Measurements from ENCODE around the gene MVB12B. TPM values are rescaled to one million over a fixed set of nuclear protein-coding genes. Genes with fewer than 3 reads are reported as not detected.

The MVB12B gene
- total RNA-seq, 1 donor from 2014 or later = 1.0 TPM

- intact Hi-C loops (cut with micrococcal nuclease) = no loop called here
These were observed 53.8 kb downstream of the MVB12B start for GRCh38 chr9:126380447-126380846.

- intact Hi-C loops (cut with micrococcal nuclease) = no loop called here
These were observed 54.6 kb downstream of the MVB12B start for GRCh38 chr9:126381195-126381594.

GRCh38 chr9:126383406-126384046 lies 56.9 kb downstream of the MVB12B start:
- intact Hi-C loops (cut with micrococcal nuclease) = no loop called here

- intact Hi-C loops (cut with micrococcal nuclease) = no loop called here
These were observed 58.3 kb downstream of the MVB12B start for GRCh38 chr9:126384926-126385325.

GRCh38 chr9:126386088-126386487 lies 59.5 kb downstream of the MVB12B start:
- intact Hi-C loops (cut with micrococcal nuclease) = no loop called here

GRCh38 chr9:126386776-126387175 lies 60.1 kb downstream of the MVB12B start:
- intact Hi-C loops (cut with micrococcal nuclease) = no loop called here

DNA sequence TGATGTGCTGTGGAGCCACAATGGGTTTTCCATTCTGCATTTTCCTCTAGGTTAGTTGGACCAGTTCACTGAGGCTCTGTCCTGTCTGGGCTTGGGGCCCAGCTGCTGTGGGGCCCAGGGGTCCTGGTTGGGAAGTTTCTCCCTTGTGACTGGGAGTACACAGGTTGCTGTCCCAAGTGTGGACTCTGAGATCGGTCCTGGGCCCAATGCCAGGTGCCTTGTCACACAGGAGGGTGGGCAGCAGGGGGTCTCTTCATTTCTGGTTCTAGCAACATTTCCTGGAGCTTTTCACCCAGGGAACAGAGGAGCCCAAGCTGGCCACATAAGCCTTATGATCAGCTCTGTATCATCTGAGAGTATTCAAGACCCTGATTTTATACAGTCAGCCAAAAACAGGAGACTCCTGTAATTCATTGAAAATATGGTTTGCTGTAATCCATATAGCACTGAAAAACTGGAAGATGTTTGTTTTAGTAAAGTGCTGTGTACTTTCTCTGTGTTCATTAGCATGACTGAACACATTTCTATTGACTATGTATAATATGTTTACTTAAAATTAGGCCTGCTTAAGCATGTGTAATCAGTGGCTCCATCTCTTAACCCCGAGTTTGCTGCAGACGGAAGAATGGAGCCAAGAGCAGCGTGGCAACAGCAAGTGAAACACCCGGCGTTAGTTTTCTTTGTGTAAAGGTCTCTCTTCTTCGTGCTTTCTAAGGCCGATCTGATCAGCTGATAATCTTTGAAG lies 62.5 kb downstream of the MVB12B start:
- intact Hi-C loops (cut with micrococcal nuclease) = no loop called here

DNA sequence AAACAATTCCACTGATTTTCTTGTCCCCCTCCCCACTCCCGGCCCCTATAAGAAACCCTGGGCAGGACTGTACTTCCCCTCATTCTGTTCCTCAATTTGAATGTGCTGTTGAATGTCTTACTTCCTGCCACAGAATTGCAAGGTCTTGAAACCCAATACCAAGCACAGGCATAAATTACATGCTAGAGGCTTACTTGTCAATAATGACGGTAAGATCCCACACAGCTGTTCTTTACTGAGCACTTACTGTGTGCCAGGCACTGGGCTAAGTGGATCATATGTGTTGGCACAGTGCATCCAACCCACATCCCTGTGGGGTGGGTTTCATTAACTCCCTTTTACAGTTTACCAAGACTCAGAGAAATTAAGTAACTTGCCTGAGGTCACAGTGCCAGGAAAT lies 63.4 kb downstream of the MVB12B start:
- intact Hi-C loops (cut with micrococcal nuclease) = no loop called here

GRCh38 chr9:126390923-126391322 lies 64.3 kb downstream of the MVB12B start:
- intact Hi-C loops (cut with micrococcal nuclease) = no loop called here

GRCh38 chr9:126391713-126392661 lies 65.4 kb downstream of the MVB12B start:
- intact Hi-C loops (cut with micrococcal nuclease) = no loop called here

- intact Hi-C loops (cut with micrococcal nuclease) = no loop called here
These were observed 66.2 kb downstream of the MVB12B start for GRCh38 chr9:126392662-126393371.

DNA sequence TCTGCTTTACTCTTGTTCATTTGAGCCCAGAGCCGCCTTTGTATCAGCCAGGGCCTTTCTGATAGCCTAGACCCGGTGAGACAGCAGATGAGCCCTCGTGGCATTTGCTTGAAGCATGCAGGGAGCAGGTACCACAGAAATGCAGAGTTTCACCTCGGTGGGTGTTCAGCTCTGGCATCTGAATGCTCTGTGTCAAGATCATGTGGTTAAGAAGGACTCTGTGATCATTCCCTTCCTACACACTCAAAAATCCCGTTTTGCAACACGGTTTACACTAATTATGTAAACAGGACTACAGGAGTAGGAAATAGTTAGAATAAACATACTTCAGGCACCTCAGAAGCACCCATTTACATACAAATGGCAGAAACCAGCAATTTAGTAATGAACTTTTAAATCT lies 67.2 kb downstream of the MVB12B start:
- intact Hi-C loops (cut with micrococcal nuclease) = no loop called here

DNA sequence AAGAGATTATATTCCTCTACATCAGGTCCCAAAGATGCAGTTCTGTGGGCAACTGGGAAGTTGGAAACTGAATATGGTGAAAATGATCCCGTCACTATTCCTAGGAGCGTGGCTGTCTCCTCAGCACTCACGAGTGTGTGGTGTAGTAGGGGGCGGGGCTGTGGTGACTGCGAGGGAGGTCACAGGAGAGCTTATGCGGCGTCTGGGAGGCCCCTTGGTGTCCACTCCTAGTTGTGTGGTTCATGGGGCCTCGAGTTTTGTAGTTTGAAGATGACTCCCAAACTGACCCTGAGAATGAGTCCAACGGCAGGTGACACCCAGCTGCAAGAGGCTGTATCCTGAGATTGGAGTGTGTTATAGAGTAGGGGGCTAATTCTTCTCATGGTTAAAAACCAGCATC lies 68.2 kb downstream of the MVB12B start:
- intact Hi-C loops (cut with micrococcal nuclease) = loop anchor here (5.0 kb wide), 3 partner anchors 68 to 838 kb away; partner anchors contain the start of gene MVB12B

DNA sequence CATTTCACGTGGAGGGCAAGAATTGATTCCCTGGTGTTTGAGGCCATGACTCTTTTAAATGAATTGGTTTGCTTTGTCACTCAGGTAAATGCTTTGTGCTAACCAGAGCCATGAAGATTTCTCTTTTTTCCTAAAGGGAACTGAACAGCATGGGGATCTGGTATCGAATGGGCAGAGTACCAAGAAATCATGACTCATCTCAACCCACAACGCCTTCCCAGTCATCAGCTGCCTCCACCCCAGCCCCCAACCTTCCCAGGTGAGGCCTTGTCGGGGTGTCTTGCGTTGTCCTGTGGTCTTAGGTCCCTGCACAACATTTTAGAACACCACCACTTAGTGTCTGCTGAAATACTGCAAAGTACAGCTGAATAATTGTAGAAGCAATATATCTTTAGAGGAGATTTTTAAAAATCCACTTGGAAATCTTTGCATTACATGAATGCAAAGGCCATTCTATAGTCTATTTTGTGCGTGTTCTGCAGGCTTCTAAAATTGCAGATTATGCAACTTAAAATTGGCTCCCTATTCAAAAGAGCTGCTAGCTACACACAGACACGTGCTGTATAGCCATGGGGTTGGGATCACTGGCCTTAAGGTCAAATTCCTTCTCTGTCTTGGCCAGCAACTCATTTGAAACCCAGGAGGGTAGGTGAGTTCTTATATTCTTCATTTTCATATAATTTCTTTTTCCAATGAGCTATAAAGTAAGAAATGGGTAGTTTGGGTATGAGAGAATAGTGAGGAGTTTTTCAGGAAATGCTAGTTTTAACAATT lies 69.0 kb downstream of the MVB12B start:
- intact Hi-C loops (cut with micrococcal nuclease) = loop anchor here (5.0 kb wide), 3 partner anchors 68 to 838 kb away; partner anchors contain the start of gene MVB12B

DNA sequence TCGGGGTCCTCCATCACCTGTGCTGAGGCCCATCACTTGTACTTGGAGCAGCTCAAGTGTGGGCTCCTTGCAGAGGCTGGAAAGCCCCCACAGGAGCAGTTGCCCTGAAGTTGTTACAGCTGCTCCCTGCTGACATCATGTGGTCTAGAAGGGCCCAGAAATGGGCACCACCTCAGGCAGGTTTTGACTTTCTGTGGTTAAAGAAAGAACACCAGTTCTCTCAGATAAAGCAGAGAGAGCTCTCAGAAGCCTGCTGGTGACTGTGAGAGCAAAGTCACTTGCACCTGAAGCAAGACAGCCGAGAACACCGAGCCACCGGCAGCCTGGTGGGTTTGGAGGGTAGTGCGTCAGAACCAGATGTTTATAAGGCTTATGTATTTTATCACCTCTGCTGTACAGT lies 70.4 kb downstream of the MVB12B start:
- intact Hi-C loops (cut with micrococcal nuclease) = loop anchor here (1.0 to 5.0 kb wide), 5 partner anchors 14 to 840 kb away; partner anchors contain the start of gene MVB12B

- intact Hi-C loops (cut with micrococcal nuclease) = loop anchor here (2.0 to 5.0 kb wide), 4 partner anchors 71 to 841 kb away; partner anchors contain the start of gene MVB12B
These were observed 71.9 kb downstream of the MVB12B start for GRCh38 chr9:126398403-126399058.

DNA sequence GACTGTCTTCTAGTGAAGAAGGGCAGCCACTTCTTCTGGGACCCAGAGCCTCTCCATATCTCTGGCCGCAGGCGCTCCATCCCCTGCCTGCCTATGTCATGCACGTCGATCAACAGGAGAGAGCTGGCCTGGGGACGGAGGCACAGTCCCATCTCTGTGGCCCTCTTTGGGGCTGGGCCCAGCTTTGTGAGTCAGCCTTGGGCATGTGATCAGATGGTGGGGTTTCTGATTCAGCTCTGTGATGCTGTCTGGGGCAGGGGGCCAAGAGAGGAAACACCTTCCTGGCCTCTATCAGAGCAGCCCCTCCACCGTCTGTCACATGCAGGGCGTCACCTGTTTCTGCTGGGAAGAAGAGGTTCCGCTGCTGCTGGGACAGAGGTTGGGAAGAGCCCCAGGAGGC lies 72.6 kb downstream of the MVB12B start:
- intact Hi-C loops (cut with micrococcal nuclease) = loop anchor here (2.0 to 5.0 kb wide), 4 partner anchors 72 to 842 kb away; partner anchors contain the start of gene MVB12B

DNA sequence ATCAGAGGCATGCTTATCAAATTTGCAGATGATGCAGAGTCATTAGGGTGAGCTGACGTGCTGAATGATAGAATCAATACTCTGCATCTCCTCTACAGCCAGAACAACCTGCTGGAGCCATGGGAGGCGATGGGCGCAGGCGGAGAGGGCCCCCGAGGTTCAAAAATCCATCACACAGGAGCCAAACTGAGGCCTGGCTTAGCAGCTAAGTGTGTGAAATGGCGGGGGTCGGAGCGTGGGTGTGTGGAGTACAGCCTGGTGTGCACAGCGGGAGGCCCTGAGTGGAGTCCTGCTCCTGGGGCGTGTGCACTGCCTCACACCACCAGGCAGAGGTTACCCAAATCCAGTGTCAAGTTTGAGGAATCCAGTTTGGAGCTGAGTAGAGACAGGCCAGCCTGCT lies 73.2 kb downstream of the MVB12B start:
- intact Hi-C loops (cut with micrococcal nuclease) = loop anchor here (2.0 to 5.0 kb wide), 4 partner anchors 72 to 842 kb away; partner anchors contain the start of gene MVB12B

GRCh38 chr9:126400571-126400970 lies 73.9 kb downstream of the MVB12B start:
- intact Hi-C loops (cut with micrococcal nuclease) = no loop called here

Measured in T-helper 2 cell treated with Interferon-gamma antibody and Interleukin-4, amounts not matched to agents 100 ng/mL and 5 ng/mL, for 36 hours (primary cell).